IPS DF 6.9 (cell line): ENCODE results near the gene SUSD6.

Experiments used
- DNase-seq: peaks from one replicate; pipeline ENCODE4 v3.0.0-alpha.2; 2013; ENCODE audit warnings: low read depth, low spot score
- H3K27ac ChIP-seq: one replicate; pipeline ENCODE4 v1.5.1; 2013; ENCODE audit warnings: low read length, control low read depth
- H3K27me3 ChIP-seq: 2 replicates; pipeline ENCODE4 v1.6.1; 2013; ENCODE audit warnings: mild to moderate bottlenecking, low read length; ENCODE audit not compliant: control insufficient read depth, insufficient read depth
- H3K36me3 ChIP-seq: 2 replicates; pipeline ENCODE4 v1.6.1; 2013; ENCODE audit warnings: low read length; ENCODE audit not compliant: control insufficient read depth, insufficient read depth
- H3K4me1 ChIP-seq: 2 replicates; pipeline ENCODE4 v1.6.1; 2013; ENCODE audit warnings: low read length; ENCODE audit not compliant: control insufficient read depth, insufficient read depth
- H3K4me3 ChIP-seq: 2 replicates; pipeline ENCODE4 v1.5.1; 2013; ENCODE audit warnings: mild to moderate bottlenecking, low read length
- H3K9me3 ChIP-seq: 2 replicates; pipeline ENCODE4 v1.6.1; 2013; ENCODE audit warnings: low read length, inconsistent platforms; ENCODE audit not compliant: control insufficient read depth, insufficient read depth
- WGBS: extraction: QIAGEN DNeasy Blood & Tissue Kit; methylation state at CpG from one replicate; pipeline ENCODE4 v1.1.7; 2013; ENCODE audit warnings: mixed read lengths, missing lambda C conversion rate; ENCODE audit not compliant: insufficient read length, insufficient coverage; 5-methylcytosine and 5-hydroxymethylcytosine counted together

Gene SUSD6

GRCh38 chr14:69648480-69649451, 37.4 kb downstream of the SUSD6 start:
- WGBS, result no CpG with 5 or more reads among the region's 6 CpGs
- no peak overlapping the region for H3K4me3 ChIP-seq

GRCh38 chr14:69650948-69651369, 39.6 kb downstream of the SUSD6 start:
- Histone ChIP-seq H3K36me3 (no peaks in the 10 kb centered on the region), H3K9me3 (no peaks in the 10 kb centered on the region), H3K27ac (no peak overlapping the region), H3K4me3 (no peak overlapping the region), H3K4me1 (peaks cover 3% of the 10 kb centered on the region), H3K27me3 (no peaks in the 10 kb centered on the region)
- no peak for DNase-seq
- no CpG with 5 or more reads among the region's 3 CpGs for WGBS

More at GRCh38 chr14:69648480-69649451, 37.4 kb downstream of the SUSD6 start:
- Histone ChIP-seq H3K4me1 (peaks cover 3% of the 10 kb centered on the region), H3K27me3 (no peaks in the 10 kb centered on the region), H3K36me3 (no peaks in the 10 kb centered on the region), H3K9me3 (no peaks in the 10 kb centered on the region), H3K27ac (no peak overlapping the region)
- DNase-seq, result no peak

- H3K4me3 ChIP-seq, result no peak overlapping the region
- WGBS, result no CpG with 5 or more reads among the region's 1 CpG
- H3K27me3 ChIP-seq, result no peaks in the 10 kb centered on the region
- no peaks in the 10 kb centered on the region for H3K9me3 ChIP-seq
- no peak overlapping the region for H3K27ac ChIP-seq
- no peak for DNase-seq
- H3K4me1 ChIP-seq, result peaks cover 3% of the 10 kb centered on the region
- no peaks in the 10 kb centered on the region for H3K36me3 ChIP-seq
Measured at GRCh38 chr14:69651664-69652063, 40.3 kb downstream of the SUSD6 start.

GRCh38 chr14:69652942-69653684, 41.7 kb downstream of the SUSD6 start:
- DNase-seq, result no peak
- WGBS, result no CpG with 5 or more reads among the region's 10 CpGs
- H3K27ac ChIP-seq, result no peak overlapping the region
- H3K4me3 ChIP-seq, result no peak overlapping the region
- no peaks in the 10 kb centered on the region for H3K27me3 ChIP-seq
- H3K9me3 ChIP-seq, result no peaks in the 10 kb centered on the region
- H3K36me3 ChIP-seq, result no peaks in the 10 kb centered on the region
- H3K4me1 ChIP-seq, result peaks cover 7% of the 10 kb centered on the region

GRCh38 chr14:69654116-69654515, 42.7 kb downstream of the SUSD6 start:
- DNase-seq, result no peak
- Histone ChIP-seq H3K27ac (no peak overlapping the region), H3K4me1 (peaks cover 8% of the 10 kb centered on the region), H3K27me3 (no peaks in the 10 kb centered on the region), H3K4me3 (no peak overlapping the region), H3K9me3 (no peaks in the 10 kb centered on the region), H3K36me3 (no peaks in the 10 kb centered on the region)
- WGBS, result no CpG with 5 or more reads among the region's 3 CpGs

- Histone ChIP-seq H3K4me3 (no peak overlapping the region), H3K27me3 (no peaks in the 10 kb centered on the region), H3K36me3 (no peaks in the 10 kb centered on the region), H3K9me3 (no peaks in the 10 kb centered on the region), H3K27ac (no peak overlapping the region), H3K4me1 (peaks cover 11% of the 10 kb centered on the region)
- DNase-seq, result no peak
- no CpG with 5 or more reads among the region's 9 CpGs for WGBS
Measured at GRCh38 chr14:69657950-69658355, 46.6 kb downstream of the SUSD6 start.

GRCh38 chr14:69658664-69659261, 47.4 kb downstream of the SUSD6 start:
- Histone ChIP-seq H3K4me1 (peaks cover 11% of the 10 kb centered on the region), H3K36me3 (no peaks in the 10 kb centered on the region), H3K27ac (no peak overlapping the region), H3K9me3 (no peaks in the 10 kb centered on the region), H3K27me3 (no peaks in the 10 kb centered on the region), H3K4me3 (no peak overlapping the region)
- 100% methylated on average over 2 of the region's 8 CpGs for WGBS
- DNase-seq, result no peak

GRCh38 chr14:69660344-69661193, 49.2 kb downstream of the SUSD6 start:
- H3K36me3 ChIP-seq, result no peaks in the 10 kb centered on the region
- DNase-seq, result no peak
- WGBS, result no CpG with 5 or more reads among the region's 2 CpGs
- no peak overlapping the region for H3K4me3 ChIP-seq
- no peaks in the 10 kb centered on the region for H3K9me3 ChIP-seq
- H3K27me3 ChIP-seq, result no peaks in the 10 kb centered on the region
- H3K4me1 ChIP-seq, result peaks cover 11% of the 10 kb centered on the region
- no peak overlapping the region for H3K27ac ChIP-seq

- Histone ChIP-seq H3K27me3 (no peaks in the 10 kb centered on the region), H3K36me3 (no peaks in the 10 kb centered on the region), H3K27ac (no peak overlapping the region), H3K4me3 (no peak overlapping the region), H3K4me1 (peaks cover 11% of the 10 kb centered on the region), H3K9me3 (no peaks in the 10 kb centered on the region)
- no peak for DNase-seq
- WGBS, result 100% methylated on average over 1 of the region's 1 CpG
Measured at GRCh38 chr14:69661194-69661537, 49.8 kb downstream of the SUSD6 start.
